ENCODE data around the gene MYO6.

Gene MYO6

DNA sequence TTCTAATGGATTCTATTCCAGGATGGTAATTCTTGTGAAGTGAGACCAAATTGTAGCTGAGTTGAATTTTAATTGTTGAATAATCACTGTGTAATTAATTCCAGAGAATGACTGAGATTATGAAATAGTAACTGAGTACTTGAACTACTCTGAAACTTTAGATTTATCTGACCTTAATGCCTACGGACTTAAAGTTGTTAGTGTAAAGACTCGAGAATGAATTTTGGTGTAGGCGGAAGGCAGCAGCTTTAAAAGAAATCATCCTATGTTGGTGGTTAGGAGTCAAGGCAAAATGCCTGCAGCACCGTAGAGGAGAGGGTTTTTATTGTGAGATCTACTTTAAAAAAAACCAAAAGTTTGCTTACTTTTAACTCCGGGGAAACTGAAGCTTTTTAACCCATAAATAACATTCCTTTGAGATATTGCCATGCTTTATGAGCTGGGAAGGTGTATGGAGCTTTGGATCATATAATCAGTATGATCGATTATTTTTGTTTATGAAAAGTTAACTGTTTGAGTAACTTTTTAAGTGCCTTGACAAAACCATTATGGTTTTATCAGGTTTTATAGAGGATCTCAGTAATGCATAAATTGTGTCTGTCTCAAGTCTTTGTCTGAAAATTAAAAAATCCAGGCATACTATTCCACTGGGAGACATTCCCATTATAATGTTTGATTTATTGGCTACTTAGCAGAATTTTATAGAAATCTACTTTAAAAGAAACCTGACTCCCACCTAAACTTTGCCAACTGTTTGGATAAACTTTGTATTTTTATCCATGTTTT lies 46.1 kb downstream of the MYO6 start:
- Histone ChIP-seq H3K4me1 (ENCODE audit: control insufficient read depth in 1 of 2, insufficient read depth in 2 of 2, low read length in 2 of 2) (no peaks in the 10 kb centered on the region), H3K27me3 (ENCODE audit: control insufficient read depth in 1 of 2, insufficient read depth in 2 of 2, low read length in 2 of 2) (no peaks in the 10 kb centered on the region), H3K27ac (ENCODE audit: low read depth, low read length) (no peak overlapping the region), H3K4me3 (ENCODE audit: low read depth in 1 of 2, low read length in 2 of 2) (no peak overlapping the region), H3K9ac (ENCODE audit: low read depth in 1 of 2, low read length in 2 of 2) (no peak overlapping the region), H3K9me3 (ENCODE audit: control insufficient read depth in 1 of 2, low read length in 2 of 2) (no peaks in the 10 kb centered on the region), H3K36me3 (ENCODE audit: control insufficient read depth in 1 of 2, insufficient read depth in 2 of 2, low read length in 2 of 2) (no peaks in the 10 kb centered on the region)

DNA sequence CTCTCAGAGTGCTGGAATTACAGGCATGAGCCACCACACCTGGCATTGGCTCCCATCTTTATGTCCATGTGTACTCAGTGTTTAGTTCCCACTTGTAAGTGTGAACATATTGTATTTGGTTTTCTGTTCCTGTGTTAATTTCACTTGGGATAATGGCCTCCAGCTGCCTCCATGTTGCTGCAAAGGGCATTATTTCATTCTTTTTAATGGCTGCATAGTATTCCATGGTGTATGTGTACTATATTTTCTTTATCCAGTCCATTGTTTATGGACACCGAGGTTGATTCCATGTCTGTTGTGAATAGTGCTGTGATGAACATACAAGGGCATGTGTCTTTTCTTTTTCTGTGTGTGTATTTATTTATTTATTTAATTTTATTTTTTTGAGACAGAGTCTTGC lies 47.7 kb downstream of the MYO6 start:
- H3K4me1 ChIP-seq (ENCODE audit: control insufficient read depth in 1 of 2, insufficient read depth in 2 of 2, low read length in 2 of 2), result no peaks in the 10 kb centered on the region
- no peak overlapping the region for H3K27ac ChIP-seq (ENCODE audit: low read depth, low read length)
- no peak overlapping the region for H3K4me3 ChIP-seq (ENCODE audit: low read depth in 1 of 2, low read length in 2 of 2)
- H3K9ac ChIP-seq (ENCODE audit: low read depth in 1 of 2, low read length in 2 of 2), result no peak overlapping the region
- H3K27me3 ChIP-seq (ENCODE audit: control insufficient read depth in 1 of 2, insufficient read depth in 2 of 2, low read length in 2 of 2), result no peaks in the 10 kb centered on the region
- no peaks in the 10 kb centered on the region for H3K36me3 ChIP-seq (ENCODE audit: control insufficient read depth in 1 of 2, insufficient read depth in 2 of 2, low read length in 2 of 2)
- H3K9me3 ChIP-seq (ENCODE audit: control insufficient read depth in 1 of 2, low read length in 2 of 2), result no peaks in the 10 kb centered on the region

GRCh38 chr6:75800133-75800532 lies 51.1 kb downstream of the MYO6 start:
- no peak overlapping the region for H3K9ac ChIP-seq (ENCODE audit: low read depth in 1 of 2, low read length in 2 of 2)
- no peaks in the 10 kb centered on the region for H3K36me3 ChIP-seq (ENCODE audit: control insufficient read depth in 1 of 2, insufficient read depth in 2 of 2, low read length in 2 of 2)
- no peak overlapping the region for H3K4me3 ChIP-seq (ENCODE audit: low read depth in 1 of 2, low read length in 2 of 2)
- H3K9me3 ChIP-seq (ENCODE audit: control insufficient read depth in 1 of 2, low read length in 2 of 2), result no peaks in the 10 kb centered on the region
- no peak overlapping the region for H3K27ac ChIP-seq (ENCODE audit: low read depth, low read length)
- H3K27me3 ChIP-seq (ENCODE audit: control insufficient read depth in 1 of 2, insufficient read depth in 2 of 2, low read length in 2 of 2), result no peaks in the 10 kb centered on the region
- no peaks in the 10 kb centered on the region for H3K4me1 ChIP-seq (ENCODE audit: control insufficient read depth in 1 of 2, insufficient read depth in 2 of 2, low read length in 2 of 2)

DNA sequence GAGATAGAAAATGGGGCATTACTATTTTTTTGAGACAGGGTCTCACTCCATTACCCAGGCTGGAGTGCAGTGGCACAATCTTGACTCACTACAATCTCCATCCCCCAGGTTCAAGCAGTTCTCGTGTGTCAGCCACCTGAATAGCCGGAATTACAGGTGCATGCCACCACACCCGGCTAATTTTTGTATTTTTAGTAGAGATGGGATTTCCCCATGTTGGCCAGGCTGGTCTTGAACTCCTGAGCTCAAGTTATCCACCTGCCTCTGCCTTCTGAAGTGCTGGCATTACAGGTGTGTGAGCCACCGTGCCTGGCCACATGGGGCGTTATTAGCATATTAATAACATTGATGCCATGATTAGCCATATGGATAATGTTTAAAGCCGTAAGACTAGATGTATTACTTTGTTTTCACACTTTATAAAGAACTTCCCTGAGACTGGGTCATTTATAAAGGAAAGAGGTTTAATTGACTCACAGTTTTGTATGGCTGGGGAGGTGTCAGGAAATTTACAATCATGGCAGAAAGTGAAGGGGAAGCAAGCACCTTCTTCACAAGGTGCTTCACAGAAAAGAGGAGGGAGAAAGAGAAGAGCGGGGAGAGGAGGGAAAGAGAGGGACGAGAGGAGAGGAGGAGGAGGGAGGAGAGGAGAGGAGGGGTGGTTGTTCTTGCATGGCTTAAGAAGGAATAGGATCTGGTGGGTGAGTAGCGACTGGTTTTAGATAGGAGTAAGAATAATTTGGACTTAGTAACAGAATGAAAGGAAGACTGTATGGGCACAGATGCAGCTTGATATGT lies 51.9 kb downstream of the MYO6 start:
- no peaks in the 10 kb centered on the region for H3K36me3 ChIP-seq (ENCODE audit: control insufficient read depth in 1 of 2, insufficient read depth in 2 of 2, low read length in 2 of 2)
- H3K9ac ChIP-seq (ENCODE audit: low read depth in 1 of 2, low read length in 2 of 2), result no peak overlapping the region
- H3K4me1 ChIP-seq (ENCODE audit: control insufficient read depth in 1 of 2, insufficient read depth in 2 of 2, low read length in 2 of 2), result no peaks in the 10 kb centered on the region
- no peak overlapping the region for H3K4me3 ChIP-seq (ENCODE audit: low read depth in 1 of 2, low read length in 2 of 2)
- H3K27ac ChIP-seq (ENCODE audit: low read depth, low read length), result no peak overlapping the region
- H3K9me3 ChIP-seq (ENCODE audit: control insufficient read depth in 1 of 2, low read length in 2 of 2), result no peaks in the 10 kb centered on the region
- H3K27me3 ChIP-seq (ENCODE audit: control insufficient read depth in 1 of 2, insufficient read depth in 2 of 2, low read length in 2 of 2), result no peaks in the 10 kb centered on the region

- Histone ChIP-seq H3K36me3 (ENCODE audit: control insufficient read depth in 1 of 2, insufficient read depth in 2 of 2, low read length in 2 of 2) (no peaks in the 10 kb centered on the region), H3K27ac (ENCODE audit: low read depth, low read length) (no peak overlapping the region), H3K4me3 (ENCODE audit: low read depth in 1 of 2, low read length in 2 of 2) (no peak overlapping the region), H3K9me3 (ENCODE audit: control insufficient read depth in 1 of 2, low read length in 2 of 2) (no peaks in the 10 kb centered on the region), H3K27me3 (ENCODE audit: control insufficient read depth in 1 of 2, insufficient read depth in 2 of 2, low read length in 2 of 2) (no peaks in the 10 kb centered on the region), H3K4me1 (ENCODE audit: control insufficient read depth in 1 of 2, insufficient read depth in 2 of 2, low read length in 2 of 2) (no peaks in the 10 kb centered on the region), H3K9ac (ENCODE audit: low read depth in 1 of 2, low read length in 2 of 2) (no peak overlapping the region)
These were observed 53.3 kb downstream of the MYO6 start for GRCh38 chr6:75802366-75802765.

GRCh38 chr6:75808507-75808906 lies 59.5 kb downstream of the MYO6 start:
- Histone ChIP-seq H3K27ac (ENCODE audit: low read depth, low read length) (no peak overlapping the region), H3K9me3 (ENCODE audit: control insufficient read depth in 1 of 2, low read length in 2 of 2) (no peaks in the 10 kb centered on the region), H3K27me3 (ENCODE audit: control insufficient read depth in 1 of 2, insufficient read depth in 2 of 2, low read length in 2 of 2) (no peaks in the 10 kb centered on the region), H3K36me3 (ENCODE audit: control insufficient read depth in 1 of 2, insufficient read depth in 2 of 2, low read length in 2 of 2) (peaks cover 0 to 4% of the 10 kb centered on the region in 2 donors), H3K9ac (ENCODE audit: low read depth in 1 of 2, low read length in 2 of 2) (no peak overlapping the region), H3K4me3 (ENCODE audit: low read depth in 1 of 2, low read length in 2 of 2) (no peak overlapping the region), H3K4me1 (ENCODE audit: control insufficient read depth in 1 of 2, insufficient read depth in 2 of 2, low read length in 2 of 2) (no peaks in the 10 kb centered on the region)

GRCh38 chr6:75812560-75812959 lies 63.5 kb downstream of the MYO6 start:
- Histone ChIP-seq H3K9ac (ENCODE audit: low read depth in 1 of 2, low read length in 2 of 2) (no peak overlapping the region), H3K36me3 (ENCODE audit: control insufficient read depth in 1 of 2, insufficient read depth in 2 of 2, low read length in 2 of 2) (peaks cover 2 to 8% of the 10 kb centered on the region in 2 donors)

DNA sequence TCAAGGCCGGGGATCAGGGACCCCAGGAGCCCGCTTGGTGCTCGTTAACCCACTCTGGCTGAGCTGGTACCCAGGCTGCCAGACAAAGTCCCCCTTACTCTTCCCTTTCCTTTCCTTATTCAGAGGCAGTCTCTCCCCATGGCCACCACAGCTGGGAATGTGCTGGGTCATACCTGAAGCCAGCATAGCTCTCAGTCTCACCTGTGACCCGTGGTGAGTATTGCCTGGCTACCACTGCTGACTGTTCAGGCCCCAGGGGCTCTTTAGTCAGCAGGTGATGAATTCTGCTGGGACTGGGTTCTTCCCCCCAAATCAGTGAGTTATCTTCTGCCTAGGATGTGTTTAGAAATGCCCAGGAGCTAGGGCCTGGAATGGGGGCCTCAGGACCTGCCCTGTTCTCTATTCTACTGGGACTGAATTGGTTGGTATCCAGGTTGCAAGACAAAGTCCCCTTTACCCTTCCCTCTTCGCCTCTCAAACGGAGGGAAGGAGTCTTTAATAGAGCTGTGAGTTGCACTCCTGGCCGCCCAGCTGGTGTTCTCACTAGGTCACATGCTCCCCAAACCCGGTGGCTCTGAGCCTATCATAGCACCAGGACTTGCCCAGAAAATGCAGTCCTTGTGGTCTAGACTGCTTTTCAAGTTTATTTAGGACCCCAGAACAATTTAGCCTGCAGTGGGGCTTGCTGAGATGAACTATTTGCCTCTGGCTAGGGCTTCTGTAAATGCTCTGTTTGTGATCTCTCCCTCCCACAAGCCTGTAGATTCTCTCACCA lies 64.6 kb downstream of the MYO6 start:
- Histone ChIP-seq H3K36me3 (ENCODE audit: control insufficient read depth in 1 of 2, insufficient read depth in 2 of 2, low read length in 2 of 2) (peaks cover 4 to 15% of the 10 kb centered on the region in 2 donors), H3K9me3 (ENCODE audit: control insufficient read depth in 1 of 2, low read length in 2 of 2) (no peaks in the 10 kb centered on the region), H3K27me3 (ENCODE audit: control insufficient read depth in 1 of 2, insufficient read depth in 2 of 2, low read length in 2 of 2) (no peaks in the 10 kb centered on the region), H3K4me3 (ENCODE audit: low read depth in 1 of 2, low read length in 2 of 2) (no peak overlapping the region), H3K27ac (ENCODE audit: low read depth, low read length) (no peak overlapping the region), H3K4me1 (ENCODE audit: control insufficient read depth in 1 of 2, insufficient read depth in 2 of 2, low read length in 2 of 2) (no peaks in the 10 kb centered on the region), H3K9ac (ENCODE audit: low read depth in 1 of 2, low read length in 2 of 2) (no peak overlapping the region)

More at GRCh38 chr6:75812560-75812959, 63.5 kb downstream of the MYO6 start:
- Histone ChIP-seq H3K27ac (ENCODE audit: low read depth, low read length) (no peak overlapping the region), H3K27me3 (ENCODE audit: control insufficient read depth in 1 of 2, insufficient read depth in 2 of 2, low read length in 2 of 2) (no peaks in the 10 kb centered on the region), H3K9me3 (ENCODE audit: control insufficient read depth in 1 of 2, low read length in 2 of 2) (no peaks in the 10 kb centered on the region), H3K4me3 (ENCODE audit: low read depth in 1 of 2, low read length in 2 of 2) (no peak overlapping the region), H3K4me1 (ENCODE audit: control insufficient read depth in 1 of 2, insufficient read depth in 2 of 2, low read length in 2 of 2) (no peaks in the 10 kb centered on the region)

DNA sequence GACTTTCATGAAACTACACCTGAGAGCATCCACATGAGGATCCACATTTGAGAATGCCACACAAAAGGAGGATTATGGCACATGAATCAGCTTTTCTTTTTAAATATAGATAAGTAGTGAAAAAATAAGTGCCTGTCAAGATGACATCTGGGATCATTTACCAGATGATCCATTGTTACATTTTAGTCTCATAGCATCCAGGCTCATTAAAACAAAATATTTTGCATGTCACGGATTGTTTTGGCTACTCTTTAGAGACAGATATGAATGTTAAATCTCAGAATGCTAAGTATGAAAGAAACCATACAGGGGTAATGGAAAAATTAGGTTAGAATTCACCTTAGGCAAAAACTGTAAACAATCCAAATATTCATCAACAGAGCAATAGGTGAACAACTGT lies 66.7 kb downstream of the MYO6 start:
- H3K9ac ChIP-seq (ENCODE audit: low read depth in 1 of 2, low read length in 2 of 2), result no peak overlapping the region
- no peak overlapping the region for H3K27ac ChIP-seq (ENCODE audit: low read depth, low read length)
- H3K36me3 ChIP-seq (ENCODE audit: control insufficient read depth in 1 of 2, insufficient read depth in 2 of 2, low read length in 2 of 2), result peaks cover 4 to 15% of the 10 kb centered on the region in 2 donors
- H3K4me1 ChIP-seq (ENCODE audit: control insufficient read depth in 1 of 2, insufficient read depth in 2 of 2, low read length in 2 of 2), result no peaks in the 10 kb centered on the region
- H3K9me3 ChIP-seq (ENCODE audit: control insufficient read depth in 1 of 2, low read length in 2 of 2), result no peaks in the 10 kb centered on the region
- H3K4me3 ChIP-seq (ENCODE audit: low read depth in 1 of 2, low read length in 2 of 2), result no peak overlapping the region
- no peaks in the 10 kb centered on the region for H3K27me3 ChIP-seq (ENCODE audit: control insufficient read depth in 1 of 2, insufficient read depth in 2 of 2, low read length in 2 of 2)

All from duodenal mucosa (tissue), 2 donors.